ENCODE results near the gene FYB2.

DNA sequence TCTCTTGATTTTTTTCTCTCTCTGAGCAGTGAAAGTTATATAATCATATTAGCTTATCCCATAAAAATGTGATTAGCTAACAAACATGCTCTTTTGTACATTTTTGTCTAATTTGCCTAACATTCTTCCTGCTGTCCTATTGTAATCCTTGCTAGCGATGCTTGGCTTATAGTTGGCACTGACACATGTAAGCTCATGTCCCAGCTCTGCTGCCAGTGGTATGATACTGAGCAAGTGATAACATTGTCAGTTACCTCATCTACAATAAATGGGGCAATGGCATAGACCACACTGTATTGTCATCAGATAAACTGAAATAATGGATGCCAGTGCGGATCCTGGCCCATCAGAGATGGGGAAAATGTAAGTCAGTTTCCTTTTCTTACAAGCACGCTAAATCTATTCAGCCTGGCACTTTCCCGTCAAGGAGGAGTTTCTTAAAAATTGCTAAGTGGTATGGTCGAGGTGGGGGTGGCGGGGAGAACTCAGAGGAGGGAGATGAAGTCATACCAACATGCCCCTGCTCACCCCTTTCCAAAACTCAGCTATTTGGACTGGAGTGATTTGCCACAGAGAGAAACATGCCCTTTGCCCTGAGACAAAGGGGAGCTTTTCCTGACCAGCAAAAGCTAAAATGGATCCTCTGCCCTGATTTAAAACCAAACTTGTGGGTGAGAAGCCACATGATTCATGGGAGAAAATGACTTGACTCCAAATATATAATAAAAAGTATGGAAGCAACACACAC lies 1.3 kb downstream of the FYB2 start:
- TF ChIP-seq JUND (IDR thresholded peaks at IDR 0.05) (no peak), FOSL1 (IDR thresholded peaks at IDR 0.05; ENCODE audit: low read depth) (no peak)
